Liver (tissue), 9 donors: ENCODE measurements around the gene IGF2BP3. TPM values are rescaled to one million over a fixed set of nuclear protein-coding genes. Genes with fewer than 3 reads are reported as not detected.

Experiments
- DNase-seq: peaks from one replicate; pipeline ENCODE4 v3.0.0-alpha.2; 2017; ENCODE audit warnings: low spot score
- H3K27ac ChIP-seq, 2 donors: one replicate each; pipeline ENCODE4 v1.7.0; 2013; ENCODE audit warnings: inconsistent platforms in 2 of 2, low read length in 2 of 2, control low read depth in 1 of 2, low read depth in 1 of 2, mild to moderate bottlenecking in 1 of 2
- H3K27me3 ChIP-seq, 4 donors: one replicate each; pipeline versions ENCODE4 v1.6.1 to v1.7.0; 2013; ENCODE audit warnings: low read length in 3 of 4, inconsistent platforms in 1 of 4, mild to moderate bottlenecking in 1 of 4, moderate library complexity in 1 of 4; ENCODE audit not compliant: control insufficient read depth in 4 of 4, insufficient read depth in 4 of 4
- H3K36me3 ChIP-seq, 4 donors: one replicate each; pipeline versions ENCODE4 v1.6.1 to v1.7.0; 2013; ENCODE audit warnings: low read length in 3 of 4, mild to moderate bottlenecking in 3 of 4, low read depth in 1 of 4, moderate library complexity in 1 of 4; ENCODE audit not compliant: control insufficient read depth in 4 of 4, insufficient read depth in 3 of 4
- H3K4me1 ChIP-seq, 4 donors: one replicate each; pipeline versions ENCODE4 v1.6.1 to v1.7.0; 2013; ENCODE audit warnings: low read length in 3 of 4, mild to moderate bottlenecking in 3 of 4, moderate library complexity in 1 of 4; ENCODE audit not compliant: control insufficient read depth in 4 of 4, insufficient read depth in 4 of 4
- H3K4me3 ChIP-seq, 3 donors: one replicate each; pipeline versions ENCODE4 v1.6.1 to v1.7.0; 2013; ENCODE audit warnings: low read length in 3 of 3, control low read depth in 1 of 3, low read depth in 1 of 3, mild to moderate bottlenecking in 1 of 3
- H3K9ac ChIP-seq, 2 donors: one replicate each; pipeline ENCODE4 v1.7.0; 2013; ENCODE audit warnings: low read length in 2 of 2, mild to moderate bottlenecking in 2 of 2, moderate library complexity in 2 of 2, control low read depth in 1 of 2, low read depth in 1 of 2
- H3K9me3 ChIP-seq, 4 donors: one replicate each; pipeline versions ENCODE4 v1.6.1 to v1.7.0; 2013; ENCODE audit warnings: low read length in 3 of 4; ENCODE audit not compliant: control insufficient read depth in 4 of 4
- ATF3 ChIP-seq: IDR thresholded peaks from 2 replicates; pipeline ENCODE4 v1.6.1; 2016; ENCODE audit warnings: antibody characterized with exemption
- CTCF ChIP-seq: fragments of 150-350 bp; IDR thresholded peaks from 2 replicates; pipeline ENCODE4 v1.5.1; 2017; ENCODE audit warnings: improper control_type of control experiment, low read depth, low read length; ENCODE audit not compliant: missing input control
- FOXA1 ChIP-seq: IDR thresholded peaks from 2 replicates; pipeline ENCODE4 v1.6.1; 2016; ENCODE audit warnings: antibody characterized with exemption
- FOXA2 ChIP-seq: IDR thresholded peaks from 2 replicates; pipeline ENCODE4 v1.6.1; 2016; ENCODE audit warnings: antibody characterized with exemption
- GABPA ChIP-seq, 2 donors: IDR thresholded peaks in 1 of 2; conservative IDR thresholded peaks in 1 of 2; 2 replicates each; pipeline ENCODE4 v1.6.1; 2016; ENCODE audit warnings: antibody characterized with exemption in 2 of 2, mild to moderate bottlenecking in 1 of 2, moderate library complexity in 1 of 2
- HNF4G ChIP-seq: IDR thresholded peaks from 2 replicates; pipeline ENCODE4 v1.6.1; 2016; ENCODE audit warnings: antibody characterized with exemption
- JUND ChIP-seq, 2 donors: IDR thresholded peaks; 2 replicates each; pipeline ENCODE4 v1.6.1; 2016; ENCODE audit warnings: antibody characterized with exemption in 2 of 2
- MAX ChIP-seq: IDR thresholded peaks from 2 replicates; pipeline ENCODE4 v1.6.1; 2016; ENCODE audit warnings: antibody characterized with exemption
- NR2F2 ChIP-seq: IDR thresholded peaks from 2 replicates; pipeline ENCODE4 v1.6.1; 2016; ENCODE audit warnings: antibody characterized with exemption
- RAD21 ChIP-seq, 2 donors: IDR thresholded peaks; 2 replicates each; pipeline ENCODE4 v1.6.1; 2016; ENCODE audit warnings: antibody characterized with exemption in 2 of 2, mild to moderate bottlenecking in 2 of 2
- REST ChIP-seq: IDR thresholded peaks from 2 replicates; pipeline ENCODE4 v1.6.1; 2016; ENCODE audit warnings: antibody characterized with exemption, mild to moderate bottlenecking
- RXRA ChIP-seq, 2 donors: IDR thresholded peaks; 2 replicates each; pipeline ENCODE4 v1.6.1; 2017 to 2018; ENCODE audit warnings: antibody characterized with exemption in 2 of 2, mild to moderate bottlenecking in 1 of 2
- SP1 ChIP-seq: IDR thresholded peaks from 2 replicates; pipeline ENCODE4 v1.6.1; 2018; ENCODE audit warnings: antibody characterized with exemption, mild to moderate bottlenecking
- TAF1 ChIP-seq: conservative IDR thresholded peaks from 2 replicates; pipeline ENCODE4 v1.6.1; 2016; ENCODE audit warnings: antibody characterized with exemption, mild to moderate bottlenecking
- YY1 ChIP-seq: IDR thresholded peaks from 2 replicates; pipeline ENCODE4 v1.6.1; 2016; ENCODE audit warnings: antibody characterized with exemption, mild to moderate bottlenecking
- ZBTB33 ChIP-seq: IDR thresholded peaks from 2 replicates; pipeline ENCODE4 v1.6.1; 2016; ENCODE audit warnings: antibody characterized with exemption
- WGBS: extraction: QIAGEN DNeasy Blood & Tissue Kit; methylation state at CpG from one replicate; pipeline ENCODE4 v1.1.7; 2013; 5-methylcytosine and 5-hydroxymethylcytosine counted together
- polyA plus RNA-seq, 2 donors: library from polyadenylated mRNA; stranded (reverse) in 1 of 2; unstranded in 1 of 2; fragments of 200-250 nt in 1 of 2; fragments of >200 nt in 1 of 2; fragmentation: Nextera tagmentation in 1 of 2; extraction: Ambion mirVana in 1 of 2; gene quantifications; one replicate each; pipeline versions ENCODE4 v1.2.1 to v1.2.3, GENCODE V29; 2013 to 2015
- total RNA-seq, 2 donors: library from RNA; depleted of rRNA; stranded (reverse); fragments of >200 nt; gene quantifications; one replicate each; pipeline ENCODE4 v1.2.3, GENCODE V29; 2014
- donor health status: healthy.
- donor health status: healthy.
- donor health status: healthy.
- donor health status: healthy.
- donor health status: healthy.

The IGF2BP3 gene
- total and polyA plus RNA-seq, 4 donors, result 0.17 to 28.4 (median 0.23) TPM; not detected in 1

- TF ChIP-seq RXRA (IDR thresholded peaks at IDR 0.05) (no peak), HNF4G (no peak), FOXA1 (no peak), ATF3 (no peak), NR2F2 (no peak), GABPA (IDR thresholded peaks at IDR 0.05 in 1 of 2, conservative IDR thresholded peaks at IDR 0.05 in 1 of 2) (no peak), FOXA2 (no peak), SP1 (no peak), JUND (IDR thresholded peaks at IDR 0.05) (no peak), MAX (no peak), RAD21 (IDR thresholded peaks at IDR 0.05) (no peak)
Measured at GRCh38 chr7:23449941-23450340, 20.4 kb downstream of the IGF2BP3 start (continued).

- no peak overlapping the region for H3K27ac ChIP-seq
- no peaks in the 10 kb centered on the region for H3K9me3 ChIP-seq
- no peaks in the 10 kb centered on the region for H3K4me1 ChIP-seq
- H3K9ac ChIP-seq, result no peak overlapping the region
- H3K4me3 ChIP-seq, result no peak overlapping the region
- H3K27me3 ChIP-seq, result no peaks in the 10 kb centered on the region
- no peak for TF ChIP-seq REST
- no peak for TF ChIP-seq YY1
- no peak for TF ChIP-seq TAF1
- no peak for TF ChIP-seq ZBTB33
- TF ChIP-seq ATF3, result no peak
- no peak for TF ChIP-seq RXRA (IDR thresholded peaks at IDR 0.05)
- TF ChIP-seq CTCF, result no peak
- TF ChIP-seq JUND (IDR thresholded peaks at IDR 0.05), result no peak
- DNase-seq, result no peak
- 87% methylated on average over 5 of the region's 5 CpGs for WGBS
- no peaks in the 10 kb centered on the region for H3K36me3 ChIP-seq
Measured at GRCh38 chr7:23445326-23445725, 25.0 kb downstream of the IGF2BP3 start.
